NK-92 treated with Interleukin-12 subunit alpha and Interleukin-12 subunit beta, amount 100 ng/mL, for 24 hours (cell line): ENCODE data around the gene CADM1.

Source experiments
- DNase-seq: peaks from one replicate; lab custom pipeline; 2025; lab: John Stamatoyannopoulos, UW

Gene CADM1

GRCh38 chr11:115444542-115444941 lies 59.7 kb downstream of the CADM1 start:
- DNase-seq, result no peak

- no peak for DNase-seq
Observed at GRCh38 chr11:115439969-115440540, 64.2 kb downstream of the CADM1 start.

GRCh38 chr11:115439385-115439784 lies 64.8 kb downstream of the CADM1 start:
- no peak for DNase-seq

DNA sequence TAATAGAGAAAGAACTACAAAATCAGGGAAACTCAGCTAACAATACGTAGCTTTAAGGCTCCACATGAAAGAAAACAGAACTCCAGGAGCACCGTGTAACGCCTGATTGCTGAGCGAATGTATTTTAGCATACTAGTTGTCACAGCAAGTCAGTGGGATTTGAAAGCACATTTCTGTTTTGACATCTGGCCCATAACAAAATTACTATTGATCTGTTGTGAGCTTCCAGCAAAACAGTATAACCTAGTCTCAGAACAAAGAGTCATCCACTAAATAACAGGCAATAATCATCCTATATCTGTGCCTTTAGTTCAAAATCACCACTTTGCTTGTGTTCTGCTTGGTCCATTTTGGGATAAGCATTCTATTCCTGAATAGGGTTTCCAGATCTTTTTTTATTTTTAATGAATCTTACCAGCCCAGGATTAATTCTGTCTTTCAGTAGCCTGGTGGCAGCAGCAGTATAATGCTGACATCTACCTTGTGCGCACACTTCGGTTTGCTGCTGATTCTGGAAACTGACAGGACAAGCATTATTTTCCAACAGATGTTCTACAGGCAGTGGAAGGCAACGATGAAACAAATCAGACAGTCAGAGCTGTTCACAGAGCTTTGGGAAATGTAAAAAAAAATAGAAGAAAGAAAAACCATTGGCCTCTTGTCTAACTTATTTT lies 66.2 kb downstream of the CADM1 start:
- DNase-seq, result no peak

DNA sequence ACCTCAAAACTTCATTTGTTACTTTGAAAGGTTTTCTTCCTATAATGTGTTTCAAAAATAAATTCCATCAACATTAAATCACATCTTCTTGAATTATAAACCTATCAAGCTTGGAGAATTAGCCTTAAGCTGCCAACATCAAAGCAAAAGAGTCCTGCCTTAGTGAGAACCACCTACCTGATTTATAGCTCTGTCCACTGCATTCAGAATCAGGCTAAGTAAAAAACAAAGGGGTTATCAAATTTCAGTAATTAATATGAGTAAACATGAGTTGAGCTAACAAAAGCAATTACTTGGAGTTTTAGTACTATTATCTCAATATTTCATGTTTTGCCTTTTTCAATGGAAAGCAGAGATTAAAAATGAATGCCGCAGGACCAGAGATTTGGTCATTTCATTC lies 73.9 kb downstream of the CADM1 start:
- DNase-seq, result no peak

DNA sequence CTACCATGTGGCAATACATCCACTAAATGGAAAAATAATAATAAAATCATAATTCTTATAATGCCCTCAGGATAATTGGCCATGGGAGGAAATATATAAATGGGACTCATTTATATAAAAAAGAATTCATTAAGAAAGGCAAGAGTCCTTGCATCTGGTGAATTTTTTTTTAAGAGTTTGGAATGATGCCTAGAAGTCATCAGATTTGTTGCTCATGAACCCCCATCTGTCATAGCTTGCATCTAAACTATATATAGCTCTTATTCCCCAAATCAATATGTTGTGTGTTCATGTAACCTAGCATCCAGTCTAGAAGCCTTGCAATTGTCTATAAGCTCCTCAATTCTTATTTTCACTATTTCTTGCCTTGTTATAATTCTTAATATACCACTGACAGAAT lies 75.9 kb downstream of the CADM1 start:
- no peak for DNase-seq

GRCh38 chr11:115425816-115426215 lies 78.4 kb downstream of the CADM1 start:
- DNase-seq, result no peak

- DNase-seq, result no peak
Observed at GRCh38 chr11:115425250-115425649, 79.0 kb downstream of the CADM1 start.

- no peak for DNase-seq
Observed at GRCh38 chr11:115423728-115424459, 80.3 kb downstream of the CADM1 start.

GRCh38 chr11:115421992-115422689 lies 82.1 kb downstream of the CADM1 start:
- no peak for DNase-seq

GRCh38 chr11:115421352-115421991 lies 82.7 kb downstream of the CADM1 start:
- no peak for DNase-seq

GRCh38 chr11:115420505-115420904 lies 83.7 kb downstream of the CADM1 start:
- DNase-seq, result no peak

DNA sequence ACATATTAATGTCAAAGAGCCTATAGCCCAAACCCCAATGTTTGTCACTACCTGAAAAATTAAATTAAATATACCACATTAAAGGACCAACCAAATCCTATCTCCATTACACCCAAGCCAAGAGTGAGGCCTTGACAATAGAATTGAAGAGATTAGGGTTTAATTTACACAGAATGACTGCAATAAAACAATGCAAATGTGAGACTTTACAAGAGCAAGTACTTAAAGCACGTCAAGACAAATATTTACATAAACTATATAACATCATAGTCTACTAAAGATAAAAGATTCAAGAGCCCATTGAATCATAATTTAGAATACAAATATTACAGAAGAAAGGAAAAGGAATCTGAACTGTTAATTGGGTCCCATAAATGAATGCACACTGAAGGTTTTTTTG lies 85.6 kb downstream of the CADM1 start:
- no peak for DNase-seq

- DNase-seq, result no peak
Observed at GRCh38 chr11:115418081-115418480, 86.1 kb downstream of the CADM1 start.

DNA sequence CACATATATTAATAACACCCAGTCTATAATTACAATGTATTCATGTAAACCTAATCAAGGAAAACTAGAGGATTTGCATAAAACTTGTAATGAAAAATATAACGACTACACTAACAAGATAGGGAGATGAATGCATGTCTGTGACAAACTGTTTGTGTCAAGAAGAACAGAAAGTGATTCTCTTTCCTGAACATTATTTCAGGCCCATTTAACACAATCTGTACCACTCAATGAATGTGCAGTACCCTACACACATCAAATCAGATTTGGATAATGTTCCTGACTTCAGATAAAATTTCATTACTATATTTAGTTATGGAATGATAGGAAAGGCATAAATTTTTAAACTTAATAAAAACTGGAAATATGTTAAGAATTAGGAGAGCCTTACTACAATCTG lies 93.1 kb downstream of the CADM1 start:
- DNase-seq, result no peak

- DNase-seq, result no peak
Observed at GRCh38 chr11:115409691-115410220, 94.5 kb downstream of the CADM1 start.

DNA sequence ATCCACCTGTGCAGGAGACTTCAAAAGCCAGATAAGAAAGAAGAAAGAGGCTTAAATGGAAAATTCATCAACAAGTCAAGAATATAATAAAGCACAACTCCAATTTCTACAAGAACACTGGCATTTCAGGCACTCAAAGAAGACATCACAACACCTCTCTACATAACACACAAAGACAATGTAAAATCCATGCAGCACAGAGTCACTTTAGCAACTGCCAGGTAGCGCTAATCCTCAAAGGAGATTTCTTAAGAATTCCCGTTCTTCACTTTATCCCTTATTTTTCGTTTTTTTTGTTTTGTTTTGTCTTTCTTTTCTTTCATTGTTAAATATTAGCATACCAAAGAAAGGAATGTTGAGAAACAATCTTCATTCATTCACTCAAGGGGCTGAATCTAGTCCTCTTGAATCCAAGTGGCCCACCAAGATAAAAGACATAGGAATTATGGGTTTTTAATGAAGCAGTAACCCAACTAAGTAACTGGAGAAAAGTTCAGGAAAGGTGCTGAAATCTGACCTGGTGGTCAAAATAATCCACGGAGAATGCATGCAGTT lies 95.0 kb downstream of the CADM1 start:
- DNase-seq, result no peak

DNA sequence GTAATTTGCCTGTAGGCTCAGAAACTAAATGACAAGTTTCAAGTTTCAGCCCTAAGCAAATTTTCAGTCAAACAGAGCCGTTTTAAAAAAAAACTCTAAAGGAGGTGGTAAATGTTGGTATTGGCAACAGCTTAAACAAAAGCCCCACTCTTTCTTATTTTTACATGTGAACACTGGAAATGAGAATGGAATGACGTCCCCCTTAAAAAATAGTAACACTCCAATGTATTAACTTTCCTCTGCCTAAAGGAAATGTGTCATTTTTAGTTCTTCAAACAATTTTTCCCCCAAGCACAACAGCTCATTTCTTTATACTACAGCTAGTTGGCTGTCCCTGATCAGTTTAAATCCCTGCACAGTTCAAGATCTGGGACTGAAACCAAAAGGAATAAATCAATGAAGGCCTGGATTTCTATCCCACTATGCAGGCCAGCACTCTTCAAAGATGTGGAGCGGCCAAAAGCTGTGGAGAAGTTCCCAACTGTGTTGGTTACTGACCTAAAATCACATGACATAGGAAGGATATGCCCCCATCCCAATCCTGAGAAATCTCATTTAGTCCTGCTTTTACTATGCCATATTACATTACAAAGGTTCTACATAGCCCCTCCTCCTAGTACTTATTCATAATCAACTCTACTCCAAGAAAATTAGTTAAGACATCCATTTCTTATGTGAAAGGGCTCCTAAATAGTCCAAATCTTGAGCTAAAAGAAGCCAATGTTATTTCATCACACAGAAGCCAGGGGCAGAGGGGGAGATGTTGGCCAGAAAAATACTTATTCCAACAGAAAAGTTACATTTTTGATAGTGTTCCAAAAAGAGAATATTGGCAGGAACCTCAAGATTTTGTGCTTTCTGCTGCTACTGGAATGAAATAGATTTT lies 95.9 kb downstream of the CADM1 start:
- no peak for DNase-seq

DNA sequence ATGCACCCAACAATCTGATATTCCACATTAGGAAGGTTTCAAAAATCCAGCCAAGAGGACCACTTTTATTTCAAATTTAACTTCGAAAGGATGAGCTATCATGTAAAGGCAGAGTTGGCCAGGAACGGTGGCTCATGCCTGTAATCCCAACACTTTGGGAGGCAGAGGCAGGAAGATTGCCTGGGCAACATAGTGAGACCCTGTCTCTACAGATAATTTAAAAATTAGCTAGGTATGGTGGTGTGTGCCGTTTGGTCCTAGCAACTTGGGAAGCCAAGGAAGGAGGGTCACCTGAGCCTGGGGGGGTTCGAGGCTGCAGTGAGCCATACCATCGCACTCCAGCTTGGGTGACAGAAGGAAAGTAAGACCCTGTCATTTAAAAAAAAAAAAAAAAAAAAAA lies 96.7 kb downstream of the CADM1 start:
- DNase-seq, result no peak

GRCh38 chr11:115406404-115406803 lies 97.8 kb downstream of the CADM1 start:
- no peak for DNase-seq
